ENCODE results near the gene AP4S1. TPM values are rescaled to one million over a fixed set of nuclear protein-coding genes. Genes with fewer than 3 reads are reported as not detected.

The AP4S1 gene
- polyA plus RNA-seq, 3 donors: 18.6 to 21.2 (median 20.1) TPM

DNA sequence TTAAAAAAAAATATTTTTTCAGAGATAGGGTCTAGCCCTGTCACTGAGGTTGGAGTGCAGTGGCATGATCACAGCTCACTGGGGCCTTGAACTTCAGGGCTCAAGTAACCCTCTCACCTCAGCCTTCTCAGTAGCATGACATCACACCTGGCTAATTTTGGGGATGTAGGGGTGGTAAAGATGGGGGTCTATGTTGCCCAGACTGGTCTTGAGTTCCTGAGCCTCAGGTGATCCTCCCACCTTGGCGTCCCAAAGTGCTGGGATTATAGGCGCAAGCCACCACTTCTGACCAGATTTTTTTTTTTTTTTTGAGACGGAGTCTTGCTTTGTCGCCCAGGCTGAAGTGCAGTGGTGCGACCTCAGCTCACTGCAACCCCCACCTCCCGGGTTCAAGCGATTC, 101.2 kb downstream of the AP4S1 start:
- DNase-seq (ENCODE audit: low read depth in 3 of 3, low spot score in 2 of 3): no peak

DNA sequence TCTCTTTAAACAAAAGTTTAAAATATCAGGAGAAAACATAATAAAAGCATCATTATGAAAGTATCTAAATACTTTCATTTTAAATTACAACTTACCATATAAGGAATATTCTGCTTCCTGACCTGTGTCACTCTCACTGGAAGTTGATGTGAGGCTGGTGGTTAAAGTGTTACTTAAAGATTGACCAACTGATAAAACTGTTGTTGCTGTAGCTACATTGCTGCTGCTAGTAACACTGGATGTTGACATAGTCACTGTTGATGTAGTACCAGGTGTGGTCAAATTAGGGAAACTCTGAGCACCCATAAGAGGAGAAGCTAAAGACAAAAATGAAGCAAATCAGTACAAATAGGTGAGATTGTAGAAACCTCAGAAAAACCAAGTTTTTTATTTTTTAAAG, 102.2 kb downstream of the AP4S1 start:
- DNase-seq (ENCODE audit: low read depth in 3 of 3, low spot score in 2 of 3): no peak

DNA sequence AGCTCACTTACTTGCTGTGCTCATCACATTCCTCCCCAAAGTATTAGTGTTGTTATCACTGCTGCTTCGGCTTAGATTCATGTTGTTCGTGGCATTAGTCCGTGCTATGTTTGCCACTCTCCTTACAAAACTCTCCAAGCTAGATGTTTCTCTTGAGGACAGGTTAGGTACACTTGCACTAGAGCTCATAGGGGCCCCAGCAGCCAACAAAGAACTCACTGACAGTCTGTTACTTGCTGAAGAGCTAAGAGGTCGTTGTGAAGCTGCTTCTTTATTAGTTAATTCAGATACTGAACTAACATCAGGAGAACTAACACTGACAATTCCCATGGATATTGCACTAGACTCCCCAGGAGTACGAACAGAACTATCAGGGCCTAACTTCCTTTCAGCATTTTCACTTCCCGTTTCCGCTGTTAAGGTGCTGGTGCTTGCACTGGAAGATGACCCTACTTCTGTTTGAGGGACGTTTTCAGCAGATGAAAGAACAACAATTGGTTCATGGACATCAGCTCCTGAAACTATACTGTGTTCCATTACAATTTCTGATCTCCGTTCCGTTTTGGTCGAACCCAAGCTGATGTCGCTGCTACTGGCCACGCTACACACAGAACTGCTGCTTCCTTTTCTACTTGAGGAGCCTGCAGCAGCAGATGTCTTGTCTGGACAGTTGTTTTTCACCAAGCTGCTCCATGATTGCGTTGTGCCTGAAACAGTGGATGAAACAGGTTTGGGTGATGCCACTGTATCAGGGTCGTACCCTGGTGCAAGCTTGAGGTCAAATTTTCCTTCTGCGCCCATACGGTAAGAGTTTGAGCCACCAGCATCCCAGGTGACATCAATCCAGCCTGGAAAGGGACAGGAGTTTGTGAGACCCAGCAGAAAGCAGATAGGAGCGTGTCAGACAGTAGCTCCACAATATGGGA, 103.4 kb downstream of the AP4S1 start:
- no peak for DNase-seq (ENCODE audit: low read depth in 3 of 3, low spot score in 2 of 3)

DNA sequence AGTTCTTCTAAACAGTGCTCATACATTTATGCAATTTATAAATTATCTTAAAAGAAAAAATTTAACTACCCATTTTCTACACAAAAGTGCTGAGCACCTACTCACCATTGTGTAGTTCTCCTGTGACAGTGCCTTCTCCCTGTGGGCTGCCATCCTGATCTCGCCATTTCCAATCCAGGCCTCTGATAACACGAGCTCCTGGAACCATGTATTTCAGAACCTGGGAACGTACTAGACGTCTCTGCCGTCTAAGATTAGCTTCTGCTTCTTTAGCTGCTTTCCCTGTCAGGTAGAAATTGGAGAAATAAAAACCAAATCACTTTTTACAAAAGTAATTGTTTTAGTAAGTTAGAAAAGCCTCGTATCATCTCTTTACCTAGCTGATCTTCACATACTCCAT, 107.7 kb downstream of the AP4S1 start:
- no peak for DNase-seq (ENCODE audit: low read depth in 3 of 3, low spot score in 2 of 3)

DNA sequence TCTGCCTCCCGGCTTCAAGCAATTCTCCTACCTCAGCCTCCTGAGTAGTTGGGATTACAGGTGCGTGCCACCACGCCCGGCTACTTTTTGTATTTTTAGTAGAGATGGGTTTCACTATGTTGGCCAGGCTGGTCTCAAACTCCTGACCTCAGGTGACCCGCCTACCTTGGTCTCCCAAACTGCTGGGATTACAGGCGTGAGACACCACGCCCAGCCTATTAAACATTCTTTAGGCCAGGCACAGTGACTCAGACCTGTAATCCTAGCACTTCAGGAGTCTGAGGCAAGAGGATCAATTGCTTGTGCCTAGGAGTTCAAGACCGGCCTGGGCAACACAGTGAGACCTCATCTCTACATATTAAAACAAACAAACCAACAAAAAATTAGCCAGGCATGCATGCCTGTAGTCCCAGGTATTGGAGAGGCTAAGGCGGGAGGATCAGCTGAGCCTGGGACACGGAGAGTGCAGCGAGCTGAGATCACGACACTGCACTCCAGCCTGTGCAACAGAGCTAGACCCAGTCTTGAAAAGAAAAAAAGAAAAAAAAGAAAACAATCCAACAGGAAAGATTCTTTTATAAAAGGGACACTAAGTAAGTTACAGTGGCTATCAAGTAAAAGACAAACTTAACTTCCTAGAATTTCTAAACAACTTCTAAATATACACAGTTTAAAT, 111.9 kb downstream of the AP4S1 start:
- DNase-seq (ENCODE audit: low read depth in 3 of 3, low spot score in 2 of 3): no peak

DNA sequence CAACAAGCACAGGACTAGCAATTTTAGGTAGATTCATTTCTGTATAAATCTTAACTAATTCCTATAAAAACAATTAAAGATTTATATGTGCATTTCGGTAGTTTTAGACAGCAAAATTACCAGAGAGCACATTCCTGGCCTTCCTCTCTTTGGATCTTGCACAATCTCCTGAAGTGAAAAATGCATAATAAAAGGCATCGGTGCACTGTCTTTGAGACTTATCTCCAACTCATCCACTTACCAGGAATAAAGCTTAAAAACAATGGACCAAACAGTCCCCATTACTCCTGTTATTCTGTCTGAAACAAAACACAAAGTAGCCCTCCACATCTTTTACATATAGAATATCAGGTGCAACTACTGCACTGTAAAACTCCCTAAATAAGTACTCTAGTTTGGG, 112.9 kb downstream of the AP4S1 start:
- no peak for DNase-seq (ENCODE audit: low read depth in 3 of 3, low spot score in 2 of 3)

DNA sequence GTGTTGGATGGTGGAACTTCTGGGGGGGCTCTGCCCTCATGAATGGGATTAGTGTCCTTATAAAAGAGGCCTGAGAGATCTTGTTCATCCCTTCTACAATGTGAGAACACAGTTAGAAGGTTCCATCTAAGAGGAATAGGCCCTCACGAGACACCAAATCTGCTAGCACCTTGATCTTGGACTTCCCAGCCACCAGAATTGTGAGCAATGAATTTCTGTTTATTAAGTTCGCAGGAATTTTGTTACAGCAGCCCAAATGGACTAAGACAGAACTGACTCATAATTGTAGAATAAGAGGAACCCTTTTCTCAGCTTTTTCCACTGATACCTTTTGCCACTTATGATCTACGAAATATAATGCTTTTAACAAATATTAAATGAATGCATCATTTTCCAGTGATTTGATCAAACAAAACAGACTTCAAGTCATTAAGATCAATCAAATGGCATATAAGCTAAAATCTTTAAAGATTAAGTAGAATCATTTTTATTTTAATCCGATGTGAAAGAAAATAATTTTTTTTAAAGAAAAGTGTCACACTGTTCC, 113.9 kb downstream of the AP4S1 start:
- no peak for DNase-seq (ENCODE audit: low read depth in 3 of 3, low spot score in 2 of 3)

DNA sequence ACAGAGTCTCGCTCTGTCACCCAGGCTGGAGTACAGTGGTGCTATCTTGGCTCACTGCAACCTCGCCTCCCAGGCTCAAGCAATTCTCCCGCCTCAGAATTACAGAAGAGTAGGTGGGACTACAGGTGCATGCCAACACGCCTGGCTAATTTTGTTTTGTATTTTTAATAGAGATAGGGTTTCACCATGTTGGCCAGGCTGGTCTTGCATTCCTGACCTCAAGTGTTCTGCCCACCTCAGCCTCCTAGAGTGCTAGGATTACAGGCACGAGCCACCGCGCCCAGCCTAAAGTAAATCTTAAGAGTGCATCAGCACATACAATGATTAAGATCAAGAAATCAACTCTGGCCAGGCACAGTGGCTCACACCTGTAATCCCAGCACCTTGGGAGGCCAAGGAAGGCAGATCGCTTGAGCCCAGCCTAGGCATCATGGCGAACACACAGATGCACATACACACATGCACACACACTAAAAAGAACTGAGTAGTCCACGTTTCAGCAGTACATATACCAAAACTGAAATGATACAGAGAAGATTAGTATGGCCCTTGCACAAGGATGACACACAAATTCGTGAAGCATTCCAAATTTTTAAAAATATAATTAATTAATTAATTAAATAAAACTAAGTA, 117.1 kb downstream of the AP4S1 start:
- DNase-seq (ENCODE audit: low read depth in 3 of 3, low spot score in 2 of 3): no peak

Other genes with a start within 250 kb of the AP4S1 start
- 1 to 10 TPM; 2.9 to 4.8 (median 3.1) TPM for gene COCH, start 151.1 kb upstream of the AP4S1 start, polyA plus RNA-seq (ENCODE audit: insufficient read length in 3 of 3)
- 10 to 100 TPM; 49.6 to 51.7 (median 51.6) TPM for gene STRN3, start 730 bp downstream of the AP4S1 start, polyA plus RNA-seq (ENCODE audit: insufficient read length in 3 of 3)
- 100 to 1,000 TPM; 187 to 204 (median 194) TPM for gene HECTD1, start 182.1 kb downstream of the AP4S1 start, polyA plus RNA-seq (ENCODE audit: insufficient read length in 3 of 3)

Data from right renal cortex interstitium (tissue), 3 donors.